SH-SY5Y (cell line): ENCODE data around the gene MRPL18.

Experiments
- GATA2 ChIP-seq: IDR thresholded peaks from 2 replicates; pipeline ENCODE4 v1.6.1; 2011; ENCODE audit warnings: mild to moderate bottlenecking, low read depth, low read length
- GATA3 ChIP-seq: IDR thresholded peaks from 2 replicates; pipeline ENCODE4 v1.6.1; 2011; ENCODE audit warnings: low read depth, mild to moderate bottlenecking, low read length, moderate library complexity

DNA sequence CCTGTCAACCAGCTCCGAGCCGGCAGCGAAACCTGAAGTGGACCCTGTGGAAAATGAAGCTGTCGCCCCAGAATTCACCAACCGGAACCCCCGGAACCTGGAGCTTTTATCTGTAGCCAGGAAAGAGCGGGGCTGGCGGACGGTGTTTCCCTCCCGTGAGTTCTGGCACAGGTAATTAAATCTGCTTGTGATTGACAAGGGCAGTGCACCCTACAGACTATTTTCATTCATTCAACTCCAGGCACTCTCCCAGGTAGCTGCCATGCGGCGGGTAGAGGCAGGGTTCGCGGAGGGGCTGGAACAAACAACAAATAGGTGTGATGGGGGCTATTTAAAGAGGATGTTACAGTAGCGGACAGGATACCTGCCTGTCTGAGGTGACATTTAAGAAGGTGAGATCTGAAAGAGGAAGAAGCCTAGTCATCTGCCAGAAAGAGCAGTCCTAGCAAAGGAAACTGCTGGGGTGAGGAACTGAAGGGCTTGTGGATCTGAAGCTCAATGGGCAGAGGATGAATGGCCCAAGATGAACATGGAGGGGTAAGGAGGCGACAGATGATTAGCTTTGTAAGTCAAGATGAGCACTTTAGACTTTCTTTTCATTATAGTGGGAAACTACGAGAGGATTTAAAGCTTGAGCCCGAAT, 810 bp downstream of the MRPL18 start:
- TF ChIP-seq GATA2 (no peak), GATA3 (no peak)
